Natural killer cell (primary cell): ENCODE data around the gene DAPK2. TPM values are rescaled to one million over a fixed set of nuclear protein-coding genes. Genes with fewer than 3 reads are reported as not detected.

Experiments
- ATAC-seq, 3 donors: fragments of 150-1000 bp in 2 of 3; fragments of 200-7000 bp in 1 of 3; cut with Tn5 transposase; 1 replicate in 1 of 3; 2 replicates in 2 of 3; pipeline ENCODE4 v1.10.0; 2021; ENCODE audit warnings: mild to moderate bottlenecking in 2 of 3, moderate library complexity in 2 of 3
- DNase-seq, 2 donors: peaks; one replicate each; pipeline versions ENCODE4 v3.0.0 to v3.0.0-alpha.2; 2013 to 2021; ENCODE audit warnings: mixed read lengths in 1 of 2
- H3K27ac ChIP-seq: one replicate; pipeline ENCODE4 v1.5.1; 2013; ENCODE audit warnings: mild to moderate bottlenecking, low read length
- H3K27me3 ChIP-seq: one replicate; pipeline ENCODE4 v1.6.1; 2013; ENCODE audit warnings: low read length; ENCODE audit not compliant: control insufficient read depth, insufficient read depth
- H3K36me3 ChIP-seq: one replicate; pipeline ENCODE4 v1.6.1; 2013; ENCODE audit warnings: low read length; ENCODE audit not compliant: control insufficient read depth, insufficient read depth
- H3K4me1 ChIP-seq: one replicate; pipeline ENCODE4 v1.6.1; 2013; ENCODE audit warnings: low read length; ENCODE audit not compliant: control insufficient read depth, insufficient read depth
- H3K4me3 ChIP-seq: one replicate; pipeline ENCODE4 v1.5.1; 2013; ENCODE audit warnings: low read length
- H3K9me3 ChIP-seq: one replicate; pipeline ENCODE4 v1.6.1; 2013; ENCODE audit warnings: low read length; ENCODE audit not compliant: control insufficient read depth, insufficient read depth
- H3K27ac Mint-ChIP-seq, 2 donors: one replicate each; pipeline ENCODE4 v1.8.0; 2022; ENCODE audit warnings: mild to moderate bottlenecking in 2 of 2, mixed read lengths in 2 of 2, moderate library complexity in 1 of 2
- H3K27me3 Mint-ChIP-seq, 2 donors: one replicate each; pipeline ENCODE4 v1.8.0; 2022; ENCODE audit warnings: low read depth in 2 of 2, mixed read lengths in 2 of 2
- H3K36me3 Mint-ChIP-seq: one replicate; pipeline ENCODE4 v1.8.0; 2022; ENCODE audit warnings: mixed read lengths
- H3K4me1 Mint-ChIP-seq, 2 donors: one replicate each; pipeline ENCODE4 v1.8.0; 2022; ENCODE audit warnings: mixed read lengths in 2 of 2
- H3K4me3 Mint-ChIP-seq: one replicate; pipeline ENCODE4 v1.8.0; 2022; ENCODE audit warnings: mild to moderate bottlenecking, moderate library complexity, mixed read lengths
- H3K9me3 Mint-ChIP-seq, 2 donors: one replicate each; pipeline ENCODE4 v1.8.0; 2022; ENCODE audit warnings: mixed read lengths in 2 of 2
- WGBS: methylation state at CpG from one replicate; pipeline ENCODE4 v1.1.7; 2013; ENCODE audit warnings: missing lambda C conversion rate; ENCODE audit not compliant: insufficient coverage; 5-methylcytosine and 5-hydroxymethylcytosine counted together
- intact Hi-C: fragments of 100-400 bp; cut with micrococcal nuclease; formaldehyde crosslinking; loops from one replicate; pipeline ENCODE4 v1.14.2; 2022
- total RNA-seq, 4 donors: library from RNA; stranded (reverse); fragments of 120-200 nt in 1 of 4; gene quantifications; one replicate each; pipeline versions ENCODE4 v1.2.3 to v1.2.4, GENCODE V29; 2013 to 2022
- TF ChIP-seq, protein P1 (sequence below): fragments of 200-600 bp; IDR thresholded peaks from one replicate; pipeline ENCODE4 v1.8.0; 2022; ENCODE audit warnings: antibody characterized with exemption

Gene DAPK2
- total RNA-seq, 3 donors from 2014 or later (not counting 1 experiment from before 2014, with no cell fraction given), result 3.7 to 25.3 (median 6.0) TPM

DNA sequence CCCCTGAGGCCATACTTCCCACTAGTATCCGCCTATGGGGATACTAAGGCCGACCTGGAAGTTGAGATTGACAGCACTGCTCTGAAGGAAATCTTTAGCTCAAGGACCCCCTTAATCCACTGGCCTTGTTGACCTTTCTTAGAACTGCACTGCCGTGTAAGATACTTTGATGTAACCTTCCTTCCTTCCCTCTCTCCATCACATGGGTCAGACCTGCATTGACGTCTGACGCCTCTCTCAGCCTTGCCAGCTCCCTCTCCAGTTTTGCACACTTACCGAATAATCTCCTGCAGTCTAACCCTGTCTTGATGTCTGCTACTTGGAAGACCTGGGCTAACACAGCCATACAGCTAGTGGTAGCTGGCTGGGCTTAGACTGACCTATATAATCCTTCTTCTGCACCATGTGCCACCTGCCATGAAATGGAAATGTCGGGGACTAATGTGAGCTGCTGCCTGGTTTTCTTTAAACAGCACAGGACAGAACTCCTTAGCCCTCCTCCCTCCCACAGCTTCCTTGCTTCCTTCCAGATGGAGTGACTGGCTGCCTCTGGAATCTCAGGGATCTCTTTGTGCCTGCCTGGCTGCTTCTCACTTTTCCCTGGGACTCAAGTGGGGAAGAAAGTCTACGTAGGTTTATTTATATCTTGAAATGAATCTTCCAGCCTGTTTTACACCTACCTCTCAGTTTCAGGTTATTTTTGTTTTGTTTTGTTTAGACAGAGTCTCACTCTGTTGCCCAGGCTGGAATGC lies 173.3 kb downstream of the DAPK2 start:
- no peak overlapping the region for H3K4me3 Mint-ChIP-seq
- H3K9me3 ChIP-seq, result no peaks in the 10 kb centered on the region
- TF ChIP-seq, protein P1, sequence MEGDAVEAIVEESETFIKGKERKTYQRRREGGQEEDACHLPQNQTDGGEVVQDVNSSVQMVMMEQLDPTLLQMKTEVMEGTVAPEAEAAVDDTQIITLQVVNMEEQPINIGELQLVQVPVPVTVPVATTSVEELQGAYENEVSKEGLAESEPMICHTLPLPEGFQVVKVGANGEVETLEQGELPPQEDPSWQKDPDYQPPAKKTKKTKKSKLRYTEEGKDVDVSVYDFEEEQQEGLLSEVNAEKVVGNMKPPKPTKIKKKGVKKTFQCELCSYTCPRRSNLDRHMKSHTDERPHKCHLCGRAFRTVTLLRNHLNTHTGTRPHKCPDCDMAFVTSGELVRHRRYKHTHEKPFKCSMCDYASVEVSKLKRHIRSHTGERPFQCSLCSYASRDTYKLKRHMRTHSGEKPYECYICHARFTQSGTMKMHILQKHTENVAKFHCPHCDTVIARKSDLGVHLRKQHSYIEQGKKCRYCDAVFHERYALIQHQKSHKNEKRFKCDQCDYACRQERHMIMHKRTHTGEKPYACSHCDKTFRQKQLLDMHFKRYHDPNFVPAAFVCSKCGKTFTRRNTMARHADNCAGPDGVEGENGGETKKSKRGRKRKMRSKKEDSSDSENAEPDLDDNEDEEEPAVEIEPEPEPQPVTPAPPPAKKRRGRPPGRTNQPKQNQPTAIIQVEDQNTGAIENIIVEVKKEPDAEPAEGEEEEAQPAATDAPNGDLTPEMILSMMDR, result no peak
- DNase-seq (no peak), ATAC-seq (no peak)
- H3K27me3 Mint-ChIP-seq, result no peaks in the 10 kb centered on the region
- no peaks in the 10 kb centered on the region for H3K36me3 Mint-ChIP-seq
- WGBS, result 94% methylated on average over 8 of the region's 8 CpGs
- H3K4me1 ChIP-seq, result no peaks in the 10 kb centered on the region
- H3K4me3 ChIP-seq, result no peak overlapping the region
- H3K4me1 Mint-ChIP-seq, result peaks cover 0 to 5% of the 10 kb centered on the region in 2 donors
- H3K9me3 Mint-ChIP-seq, result no peaks in the 10 kb centered on the region
- intact Hi-C loops, result no loop called here
- H3K27me3 ChIP-seq, result no peaks in the 10 kb centered on the region
- no peaks in the 10 kb centered on the region for H3K36me3 ChIP-seq
- no peak overlapping the region for H3K27ac Mint-ChIP-seq
- no peak overlapping the region for H3K27ac ChIP-seq

DNA sequence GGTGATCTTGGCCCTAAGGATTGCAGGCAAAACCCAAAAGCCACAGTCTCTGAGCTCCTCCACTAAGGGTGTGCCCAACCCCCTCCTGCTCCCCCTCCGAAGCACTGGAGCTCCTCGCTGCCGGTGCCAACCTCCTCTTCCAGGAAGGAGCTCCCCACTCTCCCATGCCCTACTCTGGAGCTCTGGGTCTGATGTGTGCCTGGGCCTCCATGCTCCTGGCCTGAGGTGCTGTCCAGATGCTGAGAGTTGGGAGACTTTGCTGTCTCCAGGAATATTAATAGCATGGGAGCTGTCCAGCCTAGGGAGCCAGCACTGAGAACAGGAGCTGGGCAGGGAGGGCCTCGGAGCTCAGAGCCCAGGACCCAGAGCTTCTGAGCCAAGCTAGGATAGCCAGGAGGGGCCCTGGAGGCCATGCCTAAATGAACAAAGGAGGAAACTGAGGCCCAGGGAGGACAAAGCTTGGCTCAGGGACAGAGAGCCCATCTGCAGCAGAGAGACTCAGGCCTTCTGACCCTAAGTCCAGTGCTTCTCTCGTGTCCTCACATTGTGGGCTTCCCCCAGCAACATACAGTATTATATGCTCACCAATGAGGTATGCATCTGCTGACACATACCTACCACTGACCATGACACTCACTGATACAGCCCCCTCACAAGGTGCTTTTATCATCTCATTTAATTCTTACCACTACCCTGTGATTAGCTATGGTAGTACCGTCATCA lies 175.6 kb downstream of the DAPK2 start:
- WGBS, result 91% methylated on average over 6 of the region's 6 CpGs

DNA sequence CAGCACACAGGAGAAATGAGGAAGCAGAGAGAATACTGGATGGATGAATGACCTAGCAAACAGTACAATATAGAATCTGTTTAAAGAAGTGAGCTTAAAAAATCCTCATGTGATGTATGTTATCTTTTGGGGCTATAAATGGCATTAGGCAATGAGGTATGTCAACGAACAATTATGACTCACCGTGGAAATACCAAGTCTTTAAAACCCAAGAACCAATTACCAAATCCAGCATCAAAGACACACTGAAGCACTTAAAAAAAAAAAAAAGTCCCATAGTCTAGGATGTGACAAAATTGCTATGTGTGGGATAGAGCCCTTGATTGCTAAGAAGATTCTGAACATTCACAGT lies 176.3 kb downstream of the DAPK2 start:
- Histone ChIP-seq H3K36me3 (no peaks in the 10 kb centered on the region), H3K4me1 (no peaks in the 10 kb centered on the region), H3K4me3 (no peak overlapping the region), H3K27me3 (no peaks in the 10 kb centered on the region), H3K9me3 (no peaks in the 10 kb centered on the region), H3K27ac (no peak overlapping the region)
- DNase-seq (peak in 1 of 2 donors; percentile 37), ATAC-seq (peak in 1 of 3 donors; percentile 47)
- TF ChIP-seq, protein P1, result no peak
- WGBS, result 20% methylated on average over 1 of the region's 2 CpGs
- intact Hi-C loops, result no loop called here
- no peak overlapping the region for H3K4me3 Mint-ChIP-seq
- peaks cover 0 to 5% of the 10 kb centered on the region in 2 donors for H3K4me1 Mint-ChIP-seq
- H3K27ac Mint-ChIP-seq, result no peak overlapping the region
- H3K9me3 Mint-ChIP-seq, result no peaks in the 10 kb centered on the region
- H3K36me3 Mint-ChIP-seq, result no peaks in the 10 kb centered on the region
- peaks cover 0 to 2% of the 10 kb centered on the region in 2 donors for H3K27me3 Mint-ChIP-seq

More for the DNA sequence above, 175.6 kb downstream of the DAPK2 start:
- H3K27ac Mint-ChIP-seq, result no peak overlapping the region
- H3K4me1 Mint-ChIP-seq, result peaks cover 0 to 5% of the 10 kb centered on the region in 2 donors
- TF ChIP-seq, protein P1, result no peak
- Histone ChIP-seq H3K4me3 (no peak overlapping the region), H3K27ac (no peak overlapping the region), H3K36me3 (no peaks in the 10 kb centered on the region), H3K4me1 (no peaks in the 10 kb centered on the region), H3K27me3 (no peaks in the 10 kb centered on the region), H3K9me3 (no peaks in the 10 kb centered on the region)
- peaks cover 0 to 2% of the 10 kb centered on the region in 2 donors for H3K27me3 Mint-ChIP-seq
- no peak overlapping the region for H3K4me3 Mint-ChIP-seq
- ATAC-seq (no peak), DNase-seq (no peak)
- H3K9me3 Mint-ChIP-seq, result no peaks in the 10 kb centered on the region
- intact Hi-C loops, result no loop called here
- no peaks in the 10 kb centered on the region for H3K36me3 Mint-ChIP-seq
